C1 segment of cervical spinal cord (tissue), 14 donors: Measurements from ENCODE around the gene PLCB2.

Experiments
- DNase-seq, 14 donors: peaks; one replicate each; lab custom pipeline; 2025; lab: John Stamatoyannopoulos, UW

Gene PLCB2

GRCh38 chr15:40340740-40341400 lies 33.1 kb upstream of the PLCB2 start, which contains the start of gene CCDC9B:
CCDC9B (minus strand) TSS chr15:40340939; CDS start chr15:40340819, 120 bp downstream.
- DNase-seq: peak; percentile 24 to 91 (median 86)

- DNase-seq: peak in 12 of 14 donors; percentile 39 to 90 (median 83)
These were observed 32.5 kb upstream of the PLCB2 start for GRCh38 chr15:40340038-40340739.

DNA sequence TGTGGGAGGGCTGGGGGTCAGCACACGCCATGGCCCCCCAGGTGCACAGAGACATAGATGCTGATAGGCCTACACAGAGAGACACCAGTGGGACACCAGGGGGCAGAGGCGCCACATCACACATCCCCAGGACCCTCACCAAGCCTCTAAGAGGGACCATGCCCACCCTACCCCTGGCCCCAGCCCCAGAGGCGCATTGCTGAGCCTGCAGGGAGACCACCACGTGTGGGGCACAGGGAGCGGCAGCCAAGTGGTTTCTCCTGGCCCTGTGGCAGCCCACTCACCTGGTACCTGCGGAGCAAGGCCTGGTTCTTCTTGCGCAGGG lies 31.8 kb upstream of the PLCB2 start:
- DNase-seq: peak in 2 of 14 donors; percentile 58 to 61

GRCh38 chr15:40338921-40339620 lies 31.3 kb upstream of the PLCB2 start:
- DNase-seq: peak in 10 of 14 donors; percentile 18 to 81 (median 48)

DNA sequence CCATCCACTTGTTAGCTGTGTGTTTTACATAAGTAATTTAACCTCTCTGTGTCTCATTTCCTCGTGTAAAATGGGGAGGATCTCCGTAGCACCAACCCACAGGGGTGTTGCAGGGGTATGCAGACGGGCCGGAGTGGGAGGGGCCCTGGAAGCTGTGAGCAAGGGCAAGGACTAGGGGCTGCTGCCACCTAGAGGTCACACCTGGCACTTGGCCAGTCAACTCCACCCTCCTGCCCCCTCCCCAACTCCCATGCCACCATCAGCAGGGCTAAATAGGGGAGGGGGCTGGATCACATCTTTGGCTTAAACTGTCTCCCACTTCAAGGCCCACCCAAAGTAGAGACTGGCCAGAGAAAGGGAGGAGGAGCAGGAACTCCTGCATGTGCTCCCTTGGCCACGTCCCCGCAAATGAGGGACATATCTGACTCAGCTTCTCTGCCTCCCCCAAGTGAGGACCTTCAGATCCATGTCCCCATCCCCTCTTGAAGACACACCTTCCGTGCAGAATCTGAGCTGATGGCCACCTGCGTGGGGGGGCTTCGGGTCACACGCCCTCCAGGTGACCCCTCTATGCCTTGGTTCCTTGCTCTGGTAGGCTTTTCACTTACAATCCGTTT lies 30.4 kb upstream of the PLCB2 start:
- DNase-seq: peak in 9 of 14 donors; percentile 16 to 55 (median 30)

DNA sequence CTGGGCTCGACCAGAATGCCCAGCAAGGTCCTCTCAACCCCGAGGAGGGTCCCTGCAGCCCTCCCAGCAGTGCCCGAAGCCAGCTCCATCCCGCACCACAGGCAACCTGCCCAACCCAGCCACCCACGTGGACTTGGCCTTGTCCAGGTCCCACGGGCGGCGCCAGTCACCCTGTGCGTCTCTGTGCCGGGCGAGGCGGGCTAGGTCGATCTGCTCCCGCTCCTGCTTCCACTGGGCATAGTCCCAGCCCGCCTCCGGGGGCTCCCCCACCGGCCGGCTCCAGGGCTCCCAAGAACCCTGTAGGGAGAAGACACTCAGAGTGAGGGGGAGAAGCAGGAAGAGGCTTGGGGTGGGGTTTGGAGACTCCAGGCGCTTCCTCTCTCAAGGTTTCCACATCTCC lies 29.9 kb upstream of the PLCB2 start:
- DNase-seq: no peak

- peak in 1 of 14 donors; percentile 14 for DNase-seq
These were observed 29.0 kb upstream of the PLCB2 start for GRCh38 chr15:40336744-40337122.

DNA sequence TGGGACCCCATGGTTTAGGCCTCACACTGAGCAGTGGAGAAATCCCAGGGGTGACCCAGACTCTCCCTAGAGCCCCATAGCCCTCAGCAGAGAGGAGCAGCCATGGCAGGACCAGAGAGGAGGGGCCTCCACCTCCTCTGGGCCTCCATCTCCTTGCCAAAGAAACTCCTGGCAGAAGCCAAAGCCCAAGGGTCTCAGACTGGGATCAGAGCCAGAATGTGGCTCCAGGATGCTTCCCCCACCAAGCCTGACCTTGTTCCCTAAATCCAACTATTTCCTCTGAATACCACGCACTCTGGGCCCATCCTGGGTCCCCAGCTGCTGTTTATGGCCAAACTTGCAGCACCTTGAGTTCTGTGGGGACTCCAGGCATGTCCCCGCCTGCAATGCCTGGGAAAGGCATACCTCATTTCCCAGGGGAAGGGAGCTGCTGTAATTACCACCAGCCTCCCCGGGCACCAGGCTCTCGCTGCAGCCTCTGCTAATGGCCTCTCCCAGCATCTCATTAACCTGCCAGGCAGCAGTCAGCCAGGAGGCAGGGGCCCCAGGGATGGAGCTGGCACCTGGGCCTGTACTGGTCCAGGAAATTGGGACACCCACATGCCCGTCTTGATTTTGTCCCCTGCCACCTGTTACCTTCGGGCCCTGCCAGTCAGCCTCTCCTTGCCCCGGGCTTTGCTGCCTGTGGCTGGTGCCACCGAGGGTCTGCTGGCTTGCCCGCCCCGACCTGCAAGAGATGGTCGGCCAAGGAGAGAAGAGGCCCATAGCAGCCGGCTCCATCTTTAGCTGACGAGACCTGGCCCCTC lies 28.4 kb upstream of the PLCB2 start:
- DNase-seq: no peak

DNA sequence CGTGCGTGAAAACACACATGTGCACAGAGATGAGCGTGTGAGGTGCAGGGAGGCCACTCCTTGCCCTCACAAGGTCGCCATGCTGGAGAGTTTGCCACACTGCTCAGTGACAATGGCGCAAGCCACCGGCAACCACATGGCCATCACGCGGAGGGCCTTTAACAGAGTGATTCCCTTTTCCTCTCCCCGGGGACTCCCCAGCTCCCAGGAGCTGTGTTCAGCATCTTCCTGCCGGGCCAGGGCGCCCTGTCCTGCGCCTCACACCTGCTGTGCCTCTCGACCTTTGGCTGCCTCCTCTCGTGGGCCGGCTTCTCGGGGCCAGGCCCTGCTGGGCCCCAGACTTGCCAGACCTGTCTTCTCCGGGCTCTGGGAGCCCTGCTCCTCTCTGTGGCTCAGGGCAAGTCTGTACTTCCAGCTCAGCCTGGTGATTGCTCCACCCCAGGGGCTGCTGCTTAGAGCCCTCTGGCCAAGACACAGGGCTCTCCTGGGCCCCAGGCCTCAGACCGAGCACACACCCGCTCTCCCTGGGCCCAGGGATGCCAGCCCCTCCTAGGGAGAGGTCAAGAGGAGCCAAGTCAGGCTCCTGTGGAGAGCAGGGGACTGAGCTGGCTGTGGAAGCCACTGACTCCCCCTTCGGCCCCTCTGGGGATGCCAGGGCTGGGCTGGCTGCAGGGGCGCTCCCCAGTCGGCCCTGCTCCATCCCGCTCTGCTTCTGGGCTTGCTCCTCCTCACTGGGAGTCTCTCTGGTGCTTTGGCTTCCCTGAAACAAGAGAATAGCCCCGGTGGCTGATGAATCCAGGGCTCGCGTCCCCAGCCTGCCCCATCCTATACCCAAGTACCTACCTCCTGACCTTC lies 27.4 kb upstream of the PLCB2 start:
- DNase-seq: no peak

DNA sequence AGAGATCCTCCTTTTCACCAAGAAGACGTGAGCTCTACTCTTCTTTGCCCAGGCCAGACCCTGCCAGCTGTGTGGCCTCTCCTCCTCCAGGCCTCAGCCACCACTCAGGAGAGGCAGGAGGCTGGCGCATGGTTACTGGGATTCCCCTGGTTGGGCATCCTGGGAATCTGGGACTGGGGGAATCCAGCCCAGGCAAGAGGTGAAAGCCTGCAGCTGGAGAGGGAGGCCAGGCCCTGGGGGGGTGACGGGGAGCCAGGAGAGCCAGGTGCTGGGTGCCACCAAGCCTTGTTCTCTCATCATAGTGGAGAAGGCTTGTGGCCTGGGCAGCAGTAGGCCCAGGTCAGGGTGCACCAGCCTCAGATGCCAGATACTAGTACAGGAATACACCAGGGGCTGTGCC lies 26.8 kb upstream of the PLCB2 start:
- DNase-seq: no peak

GRCh38 chr15:40333922-40334492 lies 26.3 kb upstream of the PLCB2 start:
- DNase-seq: peak in 9 of 14 donors; percentile 25 to 72 (median 50)

DNA sequence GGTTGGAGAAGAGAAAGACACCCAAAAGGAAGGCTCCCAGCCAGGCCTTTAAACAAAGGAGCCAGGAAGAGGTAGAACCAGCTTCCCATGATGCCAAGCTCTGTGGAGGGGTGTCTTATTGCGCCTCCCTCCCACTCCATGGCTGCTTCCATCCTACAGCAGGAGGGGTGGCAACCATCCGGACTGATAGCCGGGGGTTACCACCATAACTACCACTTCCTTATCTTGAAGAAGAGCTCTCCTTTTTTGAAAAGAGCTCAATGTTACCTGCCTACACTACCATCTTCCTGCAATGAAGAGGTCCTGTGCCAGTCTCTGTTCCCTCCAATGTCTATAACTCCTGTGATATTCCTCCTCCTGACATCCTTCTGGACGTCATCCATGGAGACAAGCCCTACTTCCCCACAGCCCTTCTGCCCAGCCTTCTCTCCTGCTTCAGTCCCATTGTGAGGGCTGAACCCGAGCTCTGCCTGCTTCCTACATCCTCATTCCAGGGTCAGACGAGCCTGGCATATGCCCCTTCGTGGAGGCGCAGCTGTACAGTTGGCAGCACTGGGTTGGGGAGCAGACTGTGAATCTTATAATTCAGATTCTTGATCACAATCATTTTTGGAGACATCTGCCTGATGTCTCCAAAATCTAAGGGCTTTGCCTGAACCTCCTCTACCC lies 24.5 kb upstream of the PLCB2 start:
- DNase-seq: no peak

- peak in 1 of 14 donors; percentile 61 for DNase-seq
These were observed 23.9 kb upstream of the PLCB2 start for GRCh38 chr15:40331637-40332036.

GRCh38 chr15:40331026-40331425 lies 23.3 kb upstream of the PLCB2 start:
- no peak for DNase-seq

GRCh38 chr15:40330368-40330836 lies 22.7 kb upstream of the PLCB2 start:
- peak in 2 of 14 donors; percentile 16 to 38 for DNase-seq

- DNase-seq: no peak
These were observed 22.1 kb upstream of the PLCB2 start for GRCh38 chr15:40329804-40330203.

DNA sequence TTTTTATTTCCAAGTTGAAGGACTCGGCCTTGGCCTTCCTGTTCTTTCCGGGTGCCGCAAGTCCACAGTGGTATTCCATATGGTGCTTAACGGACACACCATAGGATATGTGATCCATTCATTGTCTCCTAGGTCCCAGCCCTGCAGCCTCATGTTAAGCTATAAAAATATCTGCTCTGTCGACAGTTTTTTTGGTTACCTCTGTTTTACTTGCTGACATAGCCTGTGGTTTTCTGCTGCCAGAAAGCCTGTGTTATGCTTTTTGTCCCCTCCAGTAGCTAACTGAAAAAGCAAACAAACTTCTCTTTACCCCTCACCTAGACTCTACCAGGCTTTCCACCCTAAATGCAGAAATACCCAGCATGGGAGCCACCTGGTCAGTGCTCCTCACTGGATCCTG lies 21.0 kb upstream of the PLCB2 start:
- no peak for DNase-seq

DNA sequence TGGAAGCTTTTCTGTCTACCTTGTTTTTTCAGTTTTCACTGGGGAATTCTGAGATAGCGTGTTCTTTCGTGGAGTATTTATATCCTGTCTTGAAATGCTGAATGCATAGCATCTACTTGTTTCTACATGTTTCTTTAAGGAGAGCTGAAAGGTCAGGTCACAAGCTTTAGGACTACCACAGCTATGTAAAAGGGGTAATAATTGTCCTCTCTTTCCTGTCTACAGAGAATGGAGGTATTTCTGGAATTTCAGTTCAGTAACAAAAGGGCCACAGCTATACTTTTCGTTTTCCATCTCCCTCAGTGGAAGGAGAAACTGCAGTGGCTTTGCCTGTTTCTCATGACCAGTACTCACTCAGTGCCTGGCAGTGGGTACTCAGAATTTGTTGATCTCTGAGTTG lies 20.4 kb upstream of the PLCB2 start:
- DNase-seq: no peak

- no peak for DNase-seq
These were observed 19.7 kb upstream of the PLCB2 start for GRCh38 chr15:40327457-40327856.
